Activated T-cell treated with anti-CD3 and anti-CD28 coated beads, Interleukin-2, amount 50 U/mL, for 48 hours (primary cell): ENCODE data around the gene PITPNC1.
A peak's percentile ranks its signal among the peaks of the same experiment; 100 is the strongest.

Source experiments
- DNase-seq, 2 experiments: peaks; one replicate each; pipeline ENCODE4 v3.0.0-alpha.2; 2020

The PITPNC1 gene

DNA sequence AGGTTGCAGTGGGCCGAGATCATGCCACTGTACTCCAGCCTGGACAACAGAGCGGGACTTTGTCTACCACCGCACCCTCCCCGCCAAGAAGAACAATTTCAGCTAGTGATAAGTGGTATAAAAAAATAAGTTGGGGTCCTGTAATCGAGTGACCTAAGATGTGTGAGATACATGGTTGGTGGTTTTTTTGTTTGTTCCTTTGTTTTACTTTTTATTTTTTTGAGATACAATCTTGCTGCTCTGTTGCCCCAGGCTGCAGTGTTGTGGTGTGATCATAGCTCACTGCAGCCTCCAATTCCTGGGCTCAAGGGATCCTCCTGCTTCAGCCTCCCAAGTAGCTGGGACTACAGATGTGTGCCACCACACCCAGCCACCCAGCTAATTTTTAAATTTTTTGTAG, 58.7 kb downstream of the PITPNC1 start:
- no peak for DNase-seq

DNA sequence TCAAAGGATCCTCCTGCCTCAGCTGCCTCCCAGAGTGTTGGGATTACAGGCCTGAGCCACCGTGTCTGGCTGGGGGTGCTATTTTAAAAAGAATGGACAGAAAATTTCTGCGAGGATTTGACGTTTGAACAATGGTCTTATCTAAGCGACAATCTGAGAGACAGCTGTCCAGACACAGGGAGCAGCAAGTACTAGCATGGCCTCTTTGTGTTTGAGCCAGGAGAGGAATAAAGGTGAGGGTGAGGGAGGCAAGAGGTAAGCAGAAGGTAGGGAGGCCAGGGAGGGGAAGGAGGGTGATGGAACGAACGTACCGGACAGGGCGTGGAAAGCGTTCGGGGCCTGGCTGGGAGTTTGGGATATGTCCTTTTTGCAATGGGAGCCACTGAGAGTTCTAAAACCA, 59.2 kb downstream of the PITPNC1 start:
- no peak for DNase-seq

DNA sequence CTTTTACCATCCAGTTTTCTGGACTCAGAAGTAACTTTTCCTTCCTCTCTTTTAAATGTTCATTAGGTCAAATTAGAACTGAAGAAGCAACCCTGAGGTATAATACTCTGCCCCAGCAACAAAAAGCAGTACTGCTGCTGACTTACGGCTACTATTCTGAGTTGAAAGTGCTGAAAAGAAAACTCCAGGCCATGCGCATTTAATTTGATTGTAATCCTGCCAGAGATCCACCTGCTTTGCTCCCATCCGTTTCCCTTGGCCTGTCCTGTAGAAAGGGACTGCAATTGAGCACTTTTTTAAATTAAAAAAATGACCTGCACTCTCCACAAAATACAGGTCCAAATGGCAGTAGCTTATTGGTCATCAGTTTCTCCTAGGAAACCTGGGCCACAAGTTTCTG, 61.6 kb downstream of the PITPNC1 start:
- DNase-seq: no peak

DNA sequence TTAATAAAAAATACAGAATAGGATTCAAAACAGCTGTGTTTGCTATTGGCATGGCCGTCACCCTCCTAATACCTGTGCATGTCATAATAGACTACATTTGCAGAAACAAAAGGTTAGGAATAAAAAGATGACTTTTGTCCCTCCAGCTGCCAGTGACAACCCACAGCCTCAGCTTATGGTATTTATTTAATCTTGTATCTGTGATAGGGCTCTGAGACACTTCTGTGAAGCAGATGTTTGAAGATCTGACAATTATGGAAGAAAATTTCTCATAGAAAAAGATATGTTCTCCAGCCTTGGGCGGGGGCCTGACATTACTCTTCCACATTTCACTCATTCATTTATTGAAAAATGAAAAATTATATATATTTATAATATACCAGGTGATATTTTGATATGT, 62.2 kb downstream of the PITPNC1 start:
- no peak for DNase-seq

DNA sequence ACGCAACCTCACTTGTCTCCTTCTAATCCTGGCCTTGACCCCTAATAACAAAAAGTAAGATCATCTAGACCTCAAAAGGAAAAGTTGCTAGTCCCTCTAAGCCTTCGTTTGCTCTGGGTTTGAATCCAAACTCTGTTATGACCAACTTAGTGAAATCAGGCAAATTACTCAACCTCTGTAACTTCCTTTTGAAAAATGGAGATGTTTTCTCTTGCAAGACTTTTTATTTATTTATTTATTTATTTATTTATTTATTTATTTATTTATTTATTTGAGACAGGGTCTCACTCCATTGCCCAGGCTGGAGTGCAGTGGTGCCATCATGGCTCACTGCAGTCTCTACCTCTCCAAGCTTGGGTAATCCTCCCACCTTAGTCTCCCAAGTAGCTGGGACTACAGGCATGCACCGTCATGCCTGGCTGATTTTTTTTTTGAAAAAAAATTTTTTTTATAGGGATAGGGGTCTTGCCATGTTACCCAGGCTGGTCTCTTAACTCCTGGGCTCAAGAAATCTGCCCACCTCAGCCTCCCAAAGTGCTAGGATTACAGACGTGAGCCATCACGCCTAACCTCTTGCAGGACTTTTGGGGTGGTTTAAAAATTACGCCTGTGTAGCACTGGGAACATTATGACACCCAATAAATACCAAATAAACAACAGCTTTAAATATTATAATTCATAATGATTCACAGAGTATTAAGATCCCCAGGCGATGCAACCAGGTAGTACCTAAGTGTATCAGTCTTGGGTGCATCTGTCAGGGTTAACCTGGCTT, 63.4 kb downstream of the PITPNC1 start:
- DNase-seq: peak in 1 of 2 experiments; percentile 31

DNA sequence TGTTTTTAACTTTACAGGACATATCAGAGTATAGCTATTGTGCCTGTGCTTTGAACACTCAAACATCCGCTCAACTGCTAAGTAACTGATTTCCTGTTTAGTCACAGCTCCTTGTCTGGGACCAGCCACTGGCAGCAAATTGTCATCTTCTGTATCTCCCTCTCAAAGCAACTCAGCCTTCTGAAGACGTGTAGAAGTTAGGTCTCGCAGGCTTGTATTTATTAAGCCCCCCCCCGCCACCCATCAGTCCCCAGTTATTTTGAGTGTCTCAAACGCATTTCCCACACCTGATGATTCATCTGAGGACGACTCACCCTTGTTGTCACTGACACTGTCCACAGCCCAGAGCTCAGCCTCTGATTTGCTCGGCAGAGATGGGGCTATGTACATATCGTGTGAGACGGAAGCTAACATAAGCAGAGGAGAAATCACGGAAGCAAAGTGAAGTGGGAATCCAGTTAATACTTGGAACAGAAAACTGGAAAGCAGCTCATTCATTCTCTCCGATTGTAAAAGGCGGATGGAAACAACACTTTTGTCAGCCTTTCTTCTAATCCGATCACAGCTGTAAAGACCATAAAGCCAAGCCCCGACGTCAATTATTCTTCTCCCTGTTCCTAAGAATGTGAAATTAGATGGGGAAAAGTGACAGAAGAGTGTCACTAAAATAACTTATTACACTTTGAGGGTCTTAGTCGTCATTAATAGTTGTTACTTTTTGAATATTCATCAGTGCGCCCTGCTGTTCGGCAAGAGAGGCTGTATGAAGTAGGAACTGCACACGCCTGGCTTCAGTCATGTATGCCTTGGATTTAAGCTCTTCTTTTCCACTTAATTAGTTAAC, 64.2 kb downstream of the PITPNC1 start:
- DNase-seq: peak; percentile 75 to 79

DNA sequence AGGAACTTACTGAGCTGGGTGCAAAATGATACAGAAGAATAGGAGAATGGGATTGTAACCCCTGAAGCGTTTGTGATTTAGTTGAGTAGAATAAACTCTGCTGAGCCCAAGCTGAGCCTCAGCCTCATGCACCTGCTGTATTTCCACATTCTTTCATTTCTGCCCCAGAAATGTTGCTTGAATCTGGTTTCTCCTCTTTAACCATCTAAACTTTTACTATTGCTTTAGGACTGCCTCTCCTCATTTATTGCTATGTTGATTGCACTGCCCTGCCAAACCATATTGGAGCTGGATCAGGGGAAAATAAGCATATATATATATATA, 64.8 kb downstream of the PITPNC1 start:
- no peak for DNase-seq

DNA sequence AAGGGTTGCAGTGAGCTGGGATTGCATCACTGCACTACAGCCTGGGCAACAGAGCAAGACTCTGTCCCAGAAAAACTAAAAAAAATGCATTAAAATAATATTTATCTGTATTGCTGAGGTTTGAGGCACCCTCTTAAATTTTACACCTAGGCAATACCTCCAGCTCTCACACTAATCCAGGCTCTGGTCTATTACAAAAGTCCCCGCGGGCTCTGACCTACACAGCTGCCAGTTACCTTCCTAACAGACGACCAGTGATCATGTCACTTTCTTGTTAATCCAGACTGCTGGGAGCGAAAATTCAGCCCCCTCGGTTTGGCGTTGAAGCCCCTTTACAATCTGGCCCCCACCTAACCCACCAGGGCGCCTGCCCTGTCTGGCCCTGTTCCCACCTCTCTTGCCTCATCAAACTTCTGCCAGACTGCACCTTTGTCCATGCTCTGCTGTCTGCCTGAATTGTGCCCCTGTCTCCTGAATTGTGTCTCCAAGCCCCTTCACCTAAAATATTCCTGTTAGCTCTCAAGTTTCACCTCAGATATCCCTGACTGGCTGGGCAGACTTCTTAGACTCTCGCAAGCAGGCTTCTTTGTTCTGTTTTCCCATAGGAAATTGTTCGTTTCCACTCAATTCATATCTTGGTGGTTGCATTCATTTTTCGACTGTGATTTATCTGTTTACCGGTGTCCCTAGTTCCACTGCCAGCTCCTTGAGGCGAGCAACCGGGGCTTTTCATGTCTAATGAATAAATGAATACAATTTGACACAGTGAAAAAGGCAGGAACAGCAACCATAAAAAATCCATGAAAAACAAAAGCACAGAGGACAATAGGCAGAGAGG, 65.9 kb downstream of the PITPNC1 start:
- peak in 1 of 2 experiments; percentile 17 for DNase-seq

DNA sequence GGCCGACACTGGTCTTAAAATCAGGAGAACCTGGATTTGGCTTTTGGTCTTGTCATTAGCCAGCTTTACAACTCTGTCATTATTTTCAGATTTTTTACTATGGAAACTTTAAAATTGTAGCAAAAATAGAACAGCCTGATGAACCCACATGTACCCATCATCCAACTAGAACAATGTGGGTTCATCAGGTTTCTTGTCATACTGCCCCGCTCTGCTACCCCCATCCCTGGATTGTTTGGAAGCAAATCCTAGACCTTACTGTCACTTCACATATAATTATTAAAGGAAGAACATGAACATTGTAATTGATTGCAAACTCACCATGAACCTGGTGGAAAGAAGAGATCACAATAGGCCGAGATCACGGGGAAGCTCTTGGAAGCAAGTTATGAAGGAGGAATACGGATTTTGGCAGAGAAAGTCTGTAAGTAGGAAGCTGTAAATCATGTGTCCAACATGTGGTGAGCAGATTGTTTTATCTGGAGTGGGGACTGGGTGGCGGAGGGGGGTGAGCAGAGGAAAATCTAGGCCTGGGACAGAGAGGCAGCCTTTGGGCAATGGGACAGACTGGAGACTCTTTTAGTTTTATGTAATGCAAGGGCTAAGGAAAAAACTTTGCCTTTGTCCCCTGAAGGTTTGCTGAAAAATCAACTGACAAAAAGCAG, 67.0 kb downstream of the PITPNC1 start:
- DNase-seq: no peak

DNA sequence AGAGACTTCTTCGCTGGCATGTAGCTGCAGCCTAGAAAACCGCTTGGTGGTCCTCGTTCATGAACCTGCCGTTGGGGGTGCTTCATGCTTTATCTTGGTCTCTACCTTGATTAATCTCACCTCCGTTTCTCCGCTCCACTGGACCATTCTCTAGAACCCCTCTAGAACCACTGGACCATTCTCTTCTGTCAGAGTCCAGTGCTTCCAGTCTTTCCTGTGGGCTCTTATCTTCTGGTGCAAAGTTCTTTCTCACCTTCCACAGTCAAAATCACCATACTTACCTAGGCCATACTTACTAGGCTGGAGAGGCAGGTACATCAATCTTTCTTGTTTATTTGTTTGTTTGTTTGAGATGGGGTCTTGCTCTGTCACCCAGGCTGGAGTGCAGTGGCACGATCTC, 71.4 kb downstream of the PITPNC1 start:
- DNase-seq: peak in 1 of 2 experiments; percentile 11

DNA sequence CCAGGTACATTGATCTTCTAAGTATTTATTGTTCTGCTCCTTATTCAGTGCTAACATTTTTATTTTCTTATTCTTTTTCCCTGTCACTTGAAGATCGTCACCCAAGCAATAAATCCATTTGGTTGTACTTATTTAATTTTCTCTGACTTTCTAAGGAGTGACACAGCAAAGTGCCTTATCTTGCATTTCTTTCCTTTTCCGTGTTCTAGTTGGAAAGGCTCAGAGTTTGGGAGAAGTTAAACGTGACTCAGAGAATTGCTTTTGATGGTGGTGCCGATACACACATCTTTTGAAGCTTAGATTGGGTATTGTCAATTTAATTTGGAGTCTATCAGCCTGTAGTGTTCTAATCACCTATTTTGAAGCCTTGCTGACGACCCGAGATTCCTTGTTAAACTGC, 72.0 kb downstream of the PITPNC1 start:
- DNase-seq: no peak

DNA sequence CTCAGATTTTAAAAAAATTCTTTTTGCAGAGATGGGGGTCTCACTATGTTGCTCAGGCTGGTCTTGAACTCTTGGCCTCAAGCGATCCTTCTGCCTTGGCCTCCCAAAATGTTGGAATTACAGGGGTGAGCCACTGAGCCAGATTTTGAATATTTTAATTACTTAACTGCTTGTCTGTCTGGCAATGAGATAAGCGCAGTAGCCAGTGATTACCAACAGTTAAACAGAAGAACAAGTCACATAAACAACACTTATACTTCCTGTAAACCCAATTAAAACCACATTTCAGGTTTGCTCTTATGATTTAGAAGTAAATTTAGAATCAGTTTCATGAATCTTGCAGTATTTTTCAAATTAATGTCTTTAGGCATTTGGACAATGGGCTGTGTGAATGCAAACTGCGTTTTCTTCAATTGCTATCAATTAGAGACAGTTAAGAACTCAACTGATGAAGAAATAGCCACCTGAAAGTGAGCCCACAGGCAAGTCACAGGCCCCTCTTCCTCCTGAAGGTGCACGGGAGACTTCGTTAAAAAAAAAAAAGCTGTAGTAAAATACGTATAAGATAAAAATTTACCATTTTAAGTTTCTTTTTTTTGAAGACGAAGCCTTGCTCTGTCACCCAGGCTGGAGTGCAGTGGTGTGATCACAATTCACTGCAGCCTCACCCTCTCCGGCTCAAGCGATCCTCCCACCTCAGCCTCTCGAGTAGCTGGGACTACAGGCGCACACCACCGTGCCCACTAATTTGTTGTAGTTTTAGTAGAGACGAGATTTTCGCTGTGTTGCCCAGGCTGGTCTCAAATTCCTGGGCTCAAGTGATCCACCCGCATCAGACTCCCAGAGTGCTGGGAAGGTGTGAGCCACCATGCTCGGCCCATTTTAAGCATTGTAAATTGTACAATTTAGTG, 73.0 kb downstream of the PITPNC1 start:
- DNase-seq: peak; percentile 27 to 41

DNA sequence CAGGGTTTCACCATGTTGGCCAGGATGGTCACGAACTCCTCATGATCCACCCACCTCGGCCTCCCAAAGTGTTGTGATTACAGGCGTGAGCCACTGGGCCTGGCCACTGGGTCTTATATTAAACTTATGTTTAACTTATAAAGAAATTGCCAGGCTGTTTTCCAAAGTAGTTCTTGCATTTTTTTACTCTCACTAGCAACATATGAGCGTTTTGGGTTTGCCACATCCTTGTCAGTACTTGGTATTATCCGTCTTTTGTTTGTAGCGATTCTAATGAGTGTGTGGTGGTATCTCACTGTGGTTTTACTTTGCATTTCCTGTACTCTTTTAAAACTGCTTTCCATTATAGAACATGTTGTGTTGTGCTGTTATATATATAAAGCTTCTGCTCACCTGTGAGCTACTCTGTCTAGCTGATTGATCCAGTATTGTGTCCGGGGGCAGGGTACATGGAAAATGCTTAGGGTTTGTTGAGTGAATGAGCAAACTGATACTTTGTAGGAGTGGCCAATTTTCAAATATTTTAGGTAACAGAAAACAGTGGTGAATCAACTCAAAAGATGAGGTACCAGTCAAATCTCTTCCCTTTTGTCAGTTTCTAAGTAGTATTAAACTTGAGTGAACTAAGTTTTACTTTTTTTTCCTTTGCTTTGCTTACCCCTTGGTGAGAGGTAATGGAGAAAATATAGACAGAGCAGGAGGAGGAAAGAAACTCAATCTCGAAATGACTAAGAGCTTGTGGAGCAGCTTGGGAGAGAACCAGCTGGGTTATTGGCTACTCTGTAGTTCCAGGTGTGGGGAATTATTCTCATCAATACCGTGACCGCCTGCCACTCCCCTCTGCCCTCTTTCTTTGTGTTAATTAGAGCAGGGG, 75.8 kb downstream of the PITPNC1 start:
- peak; percentile 19 to 44 for DNase-seq

DNA sequence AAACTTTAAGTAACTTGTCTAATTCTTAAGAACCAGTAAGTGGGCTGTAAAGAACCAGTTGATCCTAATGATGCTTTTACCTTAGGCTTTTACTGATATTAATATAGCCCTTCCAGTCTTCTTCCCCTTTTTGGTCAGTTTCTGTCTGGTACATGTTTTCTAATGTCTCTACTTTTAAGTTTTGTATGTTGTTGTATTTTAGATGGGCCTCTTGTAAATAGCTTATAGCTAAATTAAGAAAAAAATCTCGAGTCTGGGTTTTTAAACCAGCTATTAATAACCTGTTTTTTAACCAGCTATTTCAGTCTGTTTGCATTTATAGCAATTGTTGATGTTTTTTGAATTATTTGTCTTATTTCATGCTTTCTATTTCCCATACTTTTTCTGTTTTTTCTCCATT, 79.0 kb downstream of the PITPNC1 start:
- DNase-seq: no peak

DNA sequence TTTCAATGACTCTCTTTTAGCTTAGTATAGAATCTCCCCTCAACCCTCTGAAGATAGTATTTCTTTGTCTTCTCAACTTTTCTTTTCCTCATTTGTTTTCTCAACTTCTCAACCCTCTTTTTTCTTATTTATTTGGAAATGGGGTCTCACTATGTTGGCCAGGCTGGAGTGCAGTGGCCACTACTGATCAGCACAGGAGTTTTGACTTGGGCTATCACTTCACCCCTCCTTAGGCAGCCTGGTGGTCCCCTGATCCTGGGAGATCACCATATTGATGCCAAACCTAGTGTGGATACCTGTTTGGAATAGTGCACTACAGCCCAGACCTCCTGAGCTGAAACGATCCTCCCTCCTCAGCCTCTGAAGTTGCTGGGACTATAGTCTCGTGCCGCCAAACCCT, 79.8 kb downstream of the PITPNC1 start:
- peak in 1 of 2 experiments; percentile 11 for DNase-seq

DNA sequence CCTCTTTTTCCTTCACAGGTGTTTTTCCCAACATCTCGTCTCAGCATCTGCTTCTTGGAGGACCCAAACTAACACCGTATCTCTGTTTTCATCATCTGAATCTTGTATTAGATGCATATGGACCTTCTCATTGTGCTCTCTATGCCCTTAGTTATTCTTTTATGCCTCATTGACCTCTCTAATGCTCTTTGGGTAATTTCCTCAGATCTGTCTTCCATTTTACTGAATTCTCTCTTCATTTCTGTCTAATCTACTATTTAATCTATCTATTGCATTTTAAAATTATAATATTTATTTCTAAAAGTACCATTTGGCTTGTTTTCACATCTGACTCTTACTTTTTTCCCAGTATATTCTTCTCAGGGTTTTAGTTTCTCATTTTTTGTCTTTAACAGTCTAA, 81.1 kb downstream of the PITPNC1 start:
- no peak for DNase-seq

DNA sequence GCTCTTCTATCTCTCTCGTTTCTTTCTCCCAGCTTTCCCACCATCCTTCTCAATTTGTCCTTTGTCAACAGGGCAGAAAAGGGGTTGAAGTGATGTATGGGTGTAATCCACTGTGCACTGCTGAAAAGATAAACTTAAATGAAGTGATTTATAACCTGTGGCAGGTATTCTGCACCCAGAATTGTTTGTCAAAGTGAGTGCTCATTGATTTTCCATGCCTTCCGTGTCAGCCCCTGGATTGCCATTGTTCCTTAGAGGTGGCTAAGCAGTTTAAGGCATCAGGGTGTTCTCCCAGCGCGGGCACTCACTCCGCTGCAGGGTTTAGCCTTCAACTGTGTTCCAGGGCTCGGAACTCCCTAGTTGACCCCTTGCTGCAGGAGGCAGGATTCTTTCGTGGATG, 82.9 kb downstream of the PITPNC1 start:
- peak in 1 of 2 experiments; percentile 9 for DNase-seq

DNA sequence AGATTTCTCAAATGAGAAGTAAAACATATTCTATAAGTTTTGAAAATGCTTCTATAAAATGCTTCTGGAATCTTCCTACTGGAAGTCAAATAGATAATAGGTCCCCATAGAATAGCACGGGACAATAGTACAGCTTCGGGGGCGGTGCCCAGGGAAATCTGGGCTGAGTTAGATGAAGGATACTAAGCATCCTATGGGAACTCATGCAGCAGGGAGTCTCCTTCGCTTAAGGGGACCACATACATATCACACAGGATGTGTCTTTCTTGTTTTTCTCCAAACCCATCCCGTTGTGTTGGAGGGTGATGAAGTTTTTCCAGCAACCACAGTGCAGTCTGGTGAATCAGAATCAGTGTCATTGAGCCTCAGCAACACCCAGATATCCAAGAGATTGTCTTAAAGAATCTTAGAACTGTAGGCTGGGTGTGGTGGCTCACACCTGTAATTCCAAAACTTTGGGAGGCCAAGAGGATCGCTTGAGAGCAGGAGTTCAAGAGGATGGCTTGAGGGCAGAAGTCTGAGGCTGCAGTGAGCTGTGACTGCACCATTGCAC, 84.2 kb downstream of the PITPNC1 start:
- DNase-seq: peak; percentile 30 to 42

DNA sequence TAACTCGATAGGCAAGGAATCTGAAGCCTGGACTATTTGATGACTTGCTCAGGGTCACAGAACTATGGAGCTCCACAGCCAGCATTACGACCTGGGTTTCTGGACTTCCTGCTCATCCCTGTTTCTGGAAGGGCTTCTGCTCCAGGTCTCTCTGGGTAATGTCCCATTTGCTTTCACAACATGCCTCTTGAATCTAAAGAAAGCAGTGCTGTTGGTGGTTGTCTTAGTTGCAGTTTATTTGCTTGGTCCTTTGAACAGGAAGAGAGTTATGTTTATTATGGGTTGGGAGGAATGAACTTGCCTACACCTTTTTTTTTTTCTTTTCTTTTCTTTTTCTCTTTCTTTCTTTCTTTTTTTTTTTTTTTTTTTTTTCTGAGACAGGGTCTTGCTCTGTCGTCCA, 84.8 kb downstream of the PITPNC1 start:
- DNase-seq: no peak

DNA sequence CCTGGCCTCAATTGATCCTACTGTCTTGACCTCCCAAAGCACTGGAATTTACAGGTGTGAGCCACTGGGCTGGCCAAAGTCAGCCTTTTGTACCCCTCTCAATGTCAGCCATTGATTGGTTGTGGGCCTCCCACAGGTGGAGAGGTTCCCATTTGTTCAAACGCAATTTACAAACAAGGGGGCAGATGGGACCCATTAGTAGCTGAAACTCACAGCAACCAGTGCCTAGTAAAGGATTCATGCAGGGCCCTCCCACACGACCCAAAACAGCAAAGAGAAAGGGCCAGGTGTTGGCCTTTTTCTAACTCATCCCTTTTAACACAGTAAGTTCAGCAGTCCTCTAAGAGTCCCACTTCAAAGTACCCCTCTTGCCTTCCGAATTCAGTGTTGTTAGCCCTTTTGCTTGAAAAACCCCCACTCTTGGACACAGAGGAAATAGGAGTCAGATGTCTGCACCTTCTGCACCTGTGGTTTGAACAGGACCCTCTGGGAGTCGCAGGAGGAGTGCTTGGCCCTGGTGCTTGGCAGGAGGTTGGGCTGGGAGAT, 89.2 kb downstream of the PITPNC1 start:
- peak; percentile 17 to 20 for DNase-seq
